ENCODE results near the gene WDHD1.

DNA sequence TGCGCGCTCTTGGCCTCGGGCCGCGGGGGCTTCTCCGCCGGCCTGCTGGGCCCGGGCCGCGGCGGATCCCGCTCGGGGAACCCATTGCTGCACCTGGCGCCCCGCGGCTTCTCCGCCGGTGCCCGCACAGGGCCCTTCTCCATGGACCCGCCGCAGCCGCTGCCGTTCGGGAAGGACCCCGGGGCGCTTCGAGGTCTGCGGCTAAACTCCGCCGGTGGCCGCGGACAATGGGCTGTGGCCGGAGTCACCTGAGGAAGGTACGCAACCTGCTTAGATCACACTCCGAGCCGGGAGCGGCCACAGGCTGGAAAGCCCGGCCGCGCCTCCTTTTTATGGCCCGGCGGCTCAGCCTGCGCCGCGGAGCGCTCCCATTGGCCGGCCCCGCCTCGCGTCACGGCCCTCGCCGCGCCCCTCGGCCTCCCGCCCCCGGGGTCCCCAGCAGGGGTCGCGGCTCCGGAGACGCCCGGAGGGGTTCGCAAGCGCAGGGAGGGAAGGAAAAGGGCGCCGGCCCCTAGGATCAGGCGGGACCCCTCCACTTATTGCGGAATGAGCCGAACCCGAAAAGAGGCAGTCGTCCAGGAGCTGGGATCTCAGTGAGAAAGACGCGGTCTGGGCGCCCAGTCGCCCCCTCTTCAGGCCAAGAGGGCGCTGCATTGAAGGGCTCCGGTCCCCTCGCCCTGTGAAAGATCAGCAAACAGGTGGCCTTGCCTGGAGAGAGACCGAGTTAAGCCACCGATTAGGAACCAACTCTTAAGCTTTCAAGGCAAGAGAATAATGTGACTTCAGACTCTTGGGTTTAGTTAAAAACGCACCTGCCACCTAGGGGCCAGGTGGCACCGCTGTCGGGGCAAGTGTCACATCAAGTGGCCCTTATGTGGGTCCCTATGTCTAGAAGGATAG, 124.1 kb downstream of the WDHD1 start, which contains the start of gene GCH1:
- TF ChIP-seq, protein P1, sequence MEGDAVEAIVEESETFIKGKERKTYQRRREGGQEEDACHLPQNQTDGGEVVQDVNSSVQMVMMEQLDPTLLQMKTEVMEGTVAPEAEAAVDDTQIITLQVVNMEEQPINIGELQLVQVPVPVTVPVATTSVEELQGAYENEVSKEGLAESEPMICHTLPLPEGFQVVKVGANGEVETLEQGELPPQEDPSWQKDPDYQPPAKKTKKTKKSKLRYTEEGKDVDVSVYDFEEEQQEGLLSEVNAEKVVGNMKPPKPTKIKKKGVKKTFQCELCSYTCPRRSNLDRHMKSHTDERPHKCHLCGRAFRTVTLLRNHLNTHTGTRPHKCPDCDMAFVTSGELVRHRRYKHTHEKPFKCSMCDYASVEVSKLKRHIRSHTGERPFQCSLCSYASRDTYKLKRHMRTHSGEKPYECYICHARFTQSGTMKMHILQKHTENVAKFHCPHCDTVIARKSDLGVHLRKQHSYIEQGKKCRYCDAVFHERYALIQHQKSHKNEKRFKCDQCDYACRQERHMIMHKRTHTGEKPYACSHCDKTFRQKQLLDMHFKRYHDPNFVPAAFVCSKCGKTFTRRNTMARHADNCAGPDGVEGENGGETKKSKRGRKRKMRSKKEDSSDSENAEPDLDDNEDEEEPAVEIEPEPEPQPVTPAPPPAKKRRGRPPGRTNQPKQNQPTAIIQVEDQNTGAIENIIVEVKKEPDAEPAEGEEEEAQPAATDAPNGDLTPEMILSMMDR (optimal IDR thresholded peaks at IDR 0.05 in 1 of 3, IDR thresholded peaks at IDR 0.05 in 1 of 3, conservative IDR thresholded peaks at IDR 0.05 in 1 of 3; ENCODE audit: extremely low read depth in 1 of 3, insufficient read depth in 2 of 3, low read length in 3 of 3), result peak in 2 of 3 experiments; percentile 20 to 40
- no peak for TF ChIP-seq EZH2 (IDR thresholded peaks at IDR 0.05; ENCODE audit: low read length)
